ENCODE data around the gene LILRB3.
"Not testable (repeated sequence)": the region's sequence is repeated elsewhere in the genome, so short reads cannot be mapped to it uniquely, and the experiment has no call there.

Gene LILRB3

GRCh38 chr19:54242646-54243045, 19.8 kb upstream of the LILRB3 start, which contains the start of gene LILRA6:
Gene LILRA6, minus strand, starts transcription at chr19:54242790.
- DNase-seq (ENCODE audit: low read depth, low spot score): not testable (repeated sequence)

GRCh38 chr19:54242234-54242633, 19.4 kb upstream of the LILRB3 start:
- DNase-seq (ENCODE audit: low read depth, low spot score): not testable (repeated sequence)

GRCh38 chr19:54240372-54241336, 17.8 kb upstream of the LILRB3 start:
- not testable (repeated sequence) for DNase-seq (ENCODE audit: low read depth, low spot score)

GRCh38 chr19:54239491-54240371, 16.9 kb upstream of the LILRB3 start:
- not testable (repeated sequence) for DNase-seq (ENCODE audit: low read depth, low spot score)

GRCh38 chr19:54233941-54234340, 11.1 kb upstream of the LILRB3 start:
- DNase-seq (ENCODE audit: low read depth, low spot score): no peak

- peak; percentile 32 for DNase-seq (ENCODE audit: low read depth, low spot score)
Measured at GRCh38 chr19:54231077-54231931, 8.5 kb upstream of the LILRB3 start.

GRCh38 chr19:54230031-54230430, 7.2 kb upstream of the LILRB3 start:
- no peak for DNase-seq (ENCODE audit: low read depth, low spot score)

- DNase-seq (ENCODE audit: low read depth, low spot score): no peak
Measured at GRCh38 chr19:54229146-54229545, 6.3 kb upstream of the LILRB3 start.

GRCh38 chr19:54224619-54225018, 1.8 kb upstream of the LILRB3 start:
- not testable (repeated sequence) for DNase-seq (ENCODE audit: low read depth, low spot score)

- DNase-seq (ENCODE audit: low read depth, low spot score): not testable (repeated sequence)
Measured at GRCh38 chr19:54223937-54224281, 1.1 kb upstream of the LILRB3 start.

- not testable (repeated sequence) for DNase-seq (ENCODE audit: low read depth, low spot score)
Measured at GRCh38 chr19:54223277-54223936, 600 bp upstream of the LILRB3 start.

GRCh38 chr19:54221947-54222346, 860 bp downstream of the LILRB3 start:
- DNase-seq (ENCODE audit: low read depth, low spot score): not testable (repeated sequence)

GRCh38 chr19:54219702-54220101, 3.1 kb downstream of the LILRB3 start:
- DNase-seq (ENCODE audit: low read depth, low spot score): not testable (repeated sequence)

- no peak for DNase-seq (ENCODE audit: low read depth, low spot score)
Measured at GRCh38 chr19:54218960-54219661, 3.7 kb downstream of the LILRB3 start.

GRCh38 chr19:54218259-54218658, 4.5 kb downstream of the LILRB3 start:
- DNase-seq (ENCODE audit: low read depth, low spot score): no peak

GRCh38 chr19:54217517-54218247, 5.1 kb downstream of the LILRB3 start:
- not testable (repeated sequence) for DNase-seq (ENCODE audit: low read depth, low spot score)

- DNase-seq (ENCODE audit: low read depth, low spot score): no peak
Measured at GRCh38 chr19:54216869-54217268, 5.9 kb downstream of the LILRB3 start.

GRCh38 chr19:54214734-54215133, 8.1 kb downstream of the LILRB3 start:
- DNase-seq (ENCODE audit: low read depth, low spot score): not testable (repeated sequence)

- not testable (repeated sequence) for DNase-seq (ENCODE audit: low read depth, low spot score)
Measured at GRCh38 chr19:54214217-54214616, 8.6 kb downstream of the LILRB3 start.

All from smooth muscle cell of the brain vasculature (primary cell).